ENCODE measurements around the gene FARS2.
"Not testable (repeated sequence)": the region's sequence is repeated elsewhere in the genome, so short reads cannot be mapped to it uniquely, and the experiment has no call there.

Gene FARS2

DNA sequence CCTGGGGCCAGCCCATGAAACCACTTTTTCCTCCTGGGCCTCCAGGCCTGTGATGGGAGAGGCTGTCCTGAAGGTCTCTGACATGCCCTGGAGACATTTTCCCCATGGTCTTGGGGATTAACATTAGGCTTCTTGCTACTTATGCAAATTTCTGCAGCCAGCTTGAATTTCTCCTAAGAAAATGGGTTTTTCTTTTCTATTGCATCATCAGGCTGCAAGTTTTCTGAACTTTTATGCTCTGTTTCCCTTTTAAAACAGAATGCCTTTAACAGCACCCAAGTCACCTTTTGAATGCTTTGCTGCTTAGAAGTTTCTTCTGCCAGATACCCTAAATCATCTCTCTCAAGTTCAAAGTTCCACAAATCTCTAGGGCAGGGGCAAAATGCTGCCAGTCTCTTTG is 535.2 kb downstream of the FARS2 start:
- DNase-seq (ENCODE audit: insufficient read length, low spot score); FAIRE-seq: not testable (repeated sequence)

DNA sequence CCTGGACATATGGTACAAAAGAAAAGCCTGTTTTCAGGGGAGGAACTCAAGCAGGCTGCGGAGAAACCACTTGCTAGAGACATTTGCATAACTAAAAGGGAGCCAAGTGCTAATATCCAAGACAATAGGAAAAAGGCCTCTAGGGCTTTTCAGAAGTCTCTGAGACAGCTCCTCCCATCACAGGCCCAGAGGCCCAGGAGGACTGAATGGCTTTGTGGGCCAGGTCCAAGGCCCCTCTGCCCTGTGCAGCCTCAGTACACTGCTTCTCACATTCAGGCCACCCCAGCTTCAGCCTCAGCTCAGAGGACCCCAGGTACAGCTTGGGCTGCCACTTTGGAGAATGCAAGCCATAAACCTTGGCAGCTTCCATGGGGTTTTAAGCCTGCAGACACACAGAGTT is 545.1 kb downstream of the FARS2 start:
- FAIRE-seq; DNase-seq (ENCODE audit: insufficient read length, low spot score): not testable (repeated sequence)

DNA sequence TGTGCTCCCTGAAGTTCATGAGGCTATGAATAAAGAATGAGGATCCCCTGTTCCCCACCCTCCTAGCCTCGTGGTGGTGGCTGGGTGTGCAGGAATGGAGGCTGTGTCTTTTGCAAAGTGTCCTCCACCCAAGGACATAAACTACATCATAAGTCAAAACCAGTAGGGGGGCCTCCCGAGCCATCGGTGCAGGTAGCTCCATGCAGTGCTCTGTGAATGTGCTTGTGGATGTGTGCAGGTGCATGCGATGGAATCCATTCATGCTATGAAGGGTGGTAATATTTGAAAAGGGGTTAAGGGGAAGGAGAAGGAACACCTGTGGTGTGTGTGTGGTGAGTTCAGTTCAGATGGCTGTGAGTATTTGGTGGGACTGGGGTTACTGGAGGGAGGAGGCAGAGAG is 548.1 kb downstream of the FARS2 start:
- FAIRE-seq (no peak), DNase-seq (ENCODE audit: insufficient read length, low spot score) (no peak)

DNA sequence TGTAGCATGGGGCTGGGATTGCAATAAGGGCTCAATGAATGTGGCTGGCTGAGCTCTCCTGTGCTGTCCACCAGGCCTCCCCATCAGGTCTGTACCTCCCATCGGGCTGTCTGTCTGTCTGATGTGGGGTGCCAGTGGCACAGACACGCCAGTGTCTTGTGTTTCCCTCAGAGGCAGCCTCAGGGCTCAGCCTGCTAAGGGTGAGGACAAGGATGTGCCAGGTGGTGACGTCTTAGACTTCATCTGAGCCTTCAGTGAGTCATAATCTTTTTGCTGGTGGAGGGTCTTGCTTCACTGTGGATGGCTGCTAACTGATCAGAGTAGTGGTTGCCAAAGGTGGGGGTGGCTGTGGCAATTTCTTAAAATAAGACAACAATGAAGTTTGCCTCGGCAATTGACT is 550.7 kb downstream of the FARS2 start:
- DNase-seq (ENCODE audit: insufficient read length, low spot score) (no peak), FAIRE-seq (no peak)

DNA sequence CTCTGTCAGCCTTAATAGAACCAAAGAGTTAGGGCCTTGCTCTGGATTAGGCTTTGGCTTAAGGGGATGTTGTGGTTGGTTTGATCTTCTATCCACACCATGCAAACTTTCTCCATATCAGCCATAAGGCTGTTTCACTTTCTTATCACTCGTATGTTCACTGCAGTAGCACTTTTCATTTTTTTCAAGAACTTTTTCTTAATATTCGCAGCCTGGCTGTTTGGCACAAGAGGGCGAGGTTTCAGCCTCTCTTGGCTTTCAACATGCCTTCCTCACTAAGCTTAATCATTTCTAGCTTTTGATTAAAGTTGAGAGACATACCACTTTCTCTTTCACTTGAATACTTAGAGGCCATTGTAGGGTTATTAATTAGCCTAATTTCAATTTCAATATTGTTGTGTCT is 552.3 kb downstream of the FARS2 start:
- no peak for DNase-seq (ENCODE audit: insufficient read length, low spot score)

DNA sequence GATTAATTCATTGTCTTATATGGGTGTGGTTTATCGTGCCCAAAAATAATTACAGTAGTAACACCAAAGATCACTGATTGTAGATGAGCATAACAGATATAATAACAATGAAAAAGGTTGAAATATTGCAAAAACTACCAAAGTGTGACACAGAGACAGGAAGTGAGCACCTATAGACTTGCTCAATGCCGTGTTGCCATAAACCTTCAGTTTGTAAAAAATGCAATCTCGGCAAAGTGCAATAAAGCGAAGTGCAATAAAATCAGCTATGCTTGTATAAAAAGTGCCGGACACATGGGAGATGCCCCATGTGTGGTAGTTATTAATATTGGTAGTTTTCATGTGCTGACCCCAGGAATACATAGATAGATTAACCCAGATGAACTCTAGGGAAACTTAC is 552.8 kb downstream of the FARS2 start:
- FAIRE-seq, result no peak

More for the DNA sequence above, 552.3 kb downstream of the FARS2 start:
- FAIRE-seq, result no peak

DNA sequence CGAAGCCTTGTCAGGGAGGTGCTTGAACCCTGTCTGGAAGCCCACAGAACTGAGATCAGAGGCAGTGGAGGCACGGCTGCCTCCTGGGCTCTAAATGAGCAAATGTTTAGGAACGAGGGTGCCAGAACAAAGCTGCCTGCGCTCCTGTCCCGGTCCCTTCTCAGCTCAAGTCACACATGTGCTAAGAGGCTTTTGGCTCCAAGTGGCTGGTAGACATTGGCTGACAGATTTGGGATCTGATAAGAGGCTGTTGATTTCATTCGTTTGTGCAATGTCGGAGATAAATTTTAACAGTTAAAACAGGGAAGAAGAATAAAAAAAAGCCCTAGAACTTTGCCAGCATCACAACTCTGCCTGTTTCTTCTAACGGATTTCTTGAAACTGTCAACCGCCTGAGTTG is 553.6 kb downstream of the FARS2 start:
- FAIRE-seq (no peak), DNase-seq (ENCODE audit: insufficient read length, low spot score) (no peak)

More for the DNA sequence above, 552.8 kb downstream of the FARS2 start:
- DNase-seq (ENCODE audit: insufficient read length, low spot score), result no peak

DNA sequence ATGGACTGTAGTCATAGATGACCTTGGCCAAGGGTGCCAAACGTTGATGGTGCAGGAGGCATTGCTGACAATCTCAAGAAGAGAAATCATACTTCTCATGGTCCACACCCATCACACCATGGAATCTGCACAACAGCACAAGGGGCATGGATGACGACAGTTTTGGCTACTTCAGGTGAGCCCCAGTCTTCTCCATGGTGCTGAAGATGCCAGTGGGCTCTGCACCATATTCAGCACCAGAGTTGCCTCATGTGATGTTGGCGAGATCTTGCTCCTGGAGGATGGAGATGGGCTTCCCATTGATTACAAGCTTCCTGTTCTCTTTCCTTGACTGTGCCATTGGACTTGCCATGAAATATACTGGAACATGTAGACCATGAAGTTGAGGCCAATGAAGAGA is 556.6 kb downstream of the FARS2 start:
- DNase-seq (ENCODE audit: insufficient read length, low spot score) (no peak), FAIRE-seq (no peak)

DNA sequence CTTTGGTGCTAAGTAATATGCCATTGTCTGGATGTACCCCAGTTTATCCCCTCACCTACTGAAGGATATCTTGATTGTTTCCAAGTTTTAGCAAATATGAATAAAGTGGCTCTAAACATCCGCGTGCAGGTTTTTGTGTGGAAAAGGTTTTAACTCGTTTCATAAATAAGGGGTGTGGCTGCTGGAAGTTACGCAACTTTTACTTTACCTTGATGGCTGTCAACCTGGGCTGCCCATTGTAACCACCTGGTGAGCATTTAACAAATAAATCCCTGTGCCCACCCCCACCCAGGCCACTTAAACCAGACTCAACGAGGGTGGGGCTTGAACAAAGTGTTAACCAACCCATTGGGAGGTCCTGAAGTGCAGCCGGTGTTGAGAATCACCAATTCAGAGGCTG is 557.6 kb downstream of the FARS2 start:
- no peak for FAIRE-seq
- DNase-seq (ENCODE audit: insufficient read length, low spot score), result no peak
